ENCODE results near the gene SCLY. TPM values are rescaled to one million over a fixed set of nuclear protein-coding genes. Genes with fewer than 3 reads are reported as not detected.
"Not testable (repeated sequence)": the region's sequence is repeated elsewhere in the genome, so short reads cannot be mapped to it uniquely, and the experiment has no call there.

The SCLY gene
- total RNA-seq, 1 donor from 2014 or later, result 109 TPM

DNA sequence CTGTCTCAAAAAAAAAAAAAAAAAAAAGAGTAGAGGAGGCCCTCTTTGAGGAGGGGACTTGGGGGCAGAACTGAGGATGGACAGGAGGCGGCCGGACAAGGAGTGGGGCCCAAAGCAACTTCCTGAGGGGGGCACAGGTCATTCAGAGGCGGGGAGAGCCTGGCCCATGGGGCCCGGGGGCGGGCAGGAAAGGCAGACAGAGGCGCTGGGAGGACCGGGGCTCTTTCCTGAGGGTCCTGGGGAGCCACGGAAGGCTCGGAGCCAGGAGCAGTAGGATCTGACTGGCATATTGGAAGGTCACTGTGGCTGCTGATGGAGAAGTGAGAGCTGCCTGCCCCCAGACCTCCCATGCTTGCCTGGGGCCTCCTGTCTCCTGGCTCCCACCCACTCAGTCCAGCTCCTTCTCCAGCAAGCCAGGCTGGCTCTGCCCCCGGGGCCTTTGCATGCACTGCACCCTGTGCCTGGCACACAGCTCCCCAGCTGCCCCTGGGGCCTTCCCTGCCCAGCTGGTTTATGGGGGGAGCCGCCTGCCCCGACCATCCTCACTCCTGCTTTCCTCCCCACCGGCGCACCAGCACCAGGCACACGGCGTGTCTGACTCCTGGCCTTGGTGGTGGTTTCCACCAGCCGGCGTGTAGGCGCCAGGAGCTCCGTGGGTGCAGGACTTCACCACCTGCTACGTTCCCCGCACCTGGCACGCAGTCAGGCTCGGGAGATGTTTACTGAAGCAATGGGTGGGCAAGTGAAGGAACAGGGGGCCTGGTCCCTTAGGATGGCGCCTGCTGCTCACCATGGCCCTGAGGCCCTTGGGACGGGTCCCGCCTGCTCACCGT is 44.9 kb downstream of the SCLY start:
- no peaks in the 10 kb centered on the region for H3K36me3 Mint-ChIP-seq (ENCODE audit: low read depth)
- H3K27me3 Mint-ChIP-seq (ENCODE audit: insufficient read depth), result no peaks in the 10 kb centered on the region
- no peak overlapping the region for H3K27ac Mint-ChIP-seq
- intact Hi-C loops (cut with micrococcal nuclease), result loop anchor here (5.0 kb wide), 1 partner anchor 248 kb away; the partner anchor contains the start of gene RAMP1
- no peak overlapping the region for H3K4me3 Mint-ChIP-seq
- no peaks in the 10 kb centered on the region for H3K9me3 Mint-ChIP-seq
- H3K4me1 Mint-ChIP-seq (ENCODE audit: low read depth), result peaks cover 6% of the 10 kb centered on the region
- DNase-seq (ENCODE audit: low spot score), result no peak

GRCh38 chr2:238106339-238106697 is 45.5 kb downstream of the SCLY start:
- intact Hi-C loops (cut with micrococcal nuclease), result loop anchor here (5.0 kb wide), 1 partner anchor 249 kb away; the partner anchor contains the start of gene RAMP1
- no peak for DNase-seq (ENCODE audit: low spot score)
- no peaks in the 10 kb centered on the region for H3K27me3 Mint-ChIP-seq (ENCODE audit: insufficient read depth)

DNA sequence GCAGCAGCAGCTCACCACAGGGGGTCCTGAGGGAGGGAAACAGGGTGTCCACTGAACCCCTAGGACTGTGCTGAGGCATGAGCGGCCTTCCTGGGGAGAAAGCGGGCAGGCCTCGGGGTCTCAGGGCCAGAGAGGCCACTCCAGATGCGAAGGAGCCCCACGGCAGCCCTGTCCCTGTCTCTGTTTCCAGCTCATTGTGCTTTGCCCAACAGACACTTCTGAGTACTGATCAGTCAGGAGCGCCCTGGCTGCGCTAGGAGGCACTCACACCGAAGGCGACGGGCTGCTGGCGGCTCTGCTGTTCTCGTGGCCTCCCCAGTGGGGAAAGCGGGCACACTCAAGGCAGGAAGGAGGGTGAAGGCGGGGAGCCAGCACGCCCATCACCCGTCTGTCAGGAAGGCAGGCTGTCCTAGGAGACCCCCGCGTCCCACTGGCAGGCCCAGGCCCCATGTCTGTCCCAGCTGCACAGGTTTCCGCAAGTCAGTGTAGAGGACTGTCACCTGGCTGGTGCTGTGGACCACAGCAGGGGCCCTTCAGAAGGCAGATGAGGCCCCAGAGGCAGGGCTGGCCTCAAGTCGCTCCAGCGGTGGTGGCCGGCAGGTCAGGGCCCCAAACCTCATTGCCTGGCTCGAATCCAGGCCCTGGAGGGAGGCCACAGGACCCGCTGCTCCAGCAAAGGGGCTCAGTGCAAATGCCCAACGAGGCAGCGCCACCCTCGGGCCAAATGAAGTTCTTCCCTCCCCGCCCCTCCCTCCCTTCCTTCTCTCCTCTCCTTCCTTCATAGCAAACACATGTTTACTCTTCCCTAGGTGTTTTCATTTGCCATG is 46.1 kb downstream of the SCLY start:
- Mint-ChIP-seq H3K27me3 (ENCODE audit: insufficient read depth) (no peaks in the 10 kb centered on the region), H3K4me3 (no peak overlapping the region), H3K27ac (no peak overlapping the region), H3K9me3 (peaks cover 7% of the 10 kb centered on the region), H3K4me1 (ENCODE audit: low read depth) (peaks cover 6% of the 10 kb centered on the region), H3K36me3 (ENCODE audit: low read depth) (no peaks in the 10 kb centered on the region)
- DNase-seq (ENCODE audit: low spot score), result no peak
- intact Hi-C loops (cut with micrococcal nuclease), result loop anchor here (5.0 kb wide), 1 partner anchor 250 kb away; the partner anchor contains the start of gene RAMP1

More at GRCh38 chr2:238106339-238106697, 45.5 kb downstream of the SCLY start:
- Mint-ChIP-seq H3K9me3 (peaks cover 1% of the 10 kb centered on the region), H3K36me3 (ENCODE audit: low read depth) (no peaks in the 10 kb centered on the region), H3K4me3 (no peak overlapping the region), H3K27ac (no peak overlapping the region), H3K4me1 (ENCODE audit: low read depth) (peaks cover 6% of the 10 kb centered on the region)

- no peaks in the 10 kb centered on the region for H3K36me3 Mint-ChIP-seq (ENCODE audit: low read depth)
- H3K9me3 Mint-ChIP-seq, result peaks cover 15% of the 10 kb centered on the region
- no peaks in the 10 kb centered on the region for H3K27me3 Mint-ChIP-seq (ENCODE audit: insufficient read depth)
- no peak overlapping the region for H3K4me3 Mint-ChIP-seq
- intact Hi-C loops (cut with micrococcal nuclease), result loop anchor here (5.0 kb wide), 1 partner anchor 250 kb away; the partner anchor contains the start of gene RAMP1
- peaks cover 6% of the 10 kb centered on the region for H3K4me1 Mint-ChIP-seq (ENCODE audit: low read depth)
- no peak for DNase-seq (ENCODE audit: low spot score)
- H3K27ac Mint-ChIP-seq, result no peak overlapping the region
Observed at GRCh38 chr2:238107525-238108422, 47.0 kb downstream of the SCLY start.

- intact Hi-C loops (cut with micrococcal nuclease), result loop anchor here (5.0 kb wide), 1 partner anchor 251 kb away; the partner anchor contains the start of gene RAMP1
- H3K9me3 Mint-ChIP-seq, result peaks cover 22% of the 10 kb centered on the region
- H3K27me3 Mint-ChIP-seq (ENCODE audit: insufficient read depth), result no peaks in the 10 kb centered on the region
- H3K4me3 Mint-ChIP-seq, result no peak overlapping the region
- no peak overlapping the region for H3K27ac Mint-ChIP-seq
- no peaks in the 10 kb centered on the region for H3K36me3 Mint-ChIP-seq (ENCODE audit: low read depth)
- DNase-seq (ENCODE audit: low spot score), result no peak
- H3K4me1 Mint-ChIP-seq (ENCODE audit: low read depth), result peaks cover 6% of the 10 kb centered on the region
Observed at GRCh38 chr2:238108423-238109183, 47.8 kb downstream of the SCLY start.

- no peak overlapping the region for H3K27ac Mint-ChIP-seq
- peaks cover 22% of the 10 kb centered on the region for H3K9me3 Mint-ChIP-seq
- no peaks in the 10 kb centered on the region for H3K36me3 Mint-ChIP-seq (ENCODE audit: low read depth)
- intact Hi-C loops (cut with micrococcal nuclease), result no loop called here
- DNase-seq (ENCODE audit: low spot score), result no peak
- peaks cover 3% of the 10 kb centered on the region for H3K4me1 Mint-ChIP-seq (ENCODE audit: low read depth)
- no peak overlapping the region for H3K4me3 Mint-ChIP-seq
- H3K27me3 Mint-ChIP-seq (ENCODE audit: insufficient read depth), result no peaks in the 10 kb centered on the region
Observed at GRCh38 chr2:238113611-238114010, 52.8 kb downstream of the SCLY start.

DNA sequence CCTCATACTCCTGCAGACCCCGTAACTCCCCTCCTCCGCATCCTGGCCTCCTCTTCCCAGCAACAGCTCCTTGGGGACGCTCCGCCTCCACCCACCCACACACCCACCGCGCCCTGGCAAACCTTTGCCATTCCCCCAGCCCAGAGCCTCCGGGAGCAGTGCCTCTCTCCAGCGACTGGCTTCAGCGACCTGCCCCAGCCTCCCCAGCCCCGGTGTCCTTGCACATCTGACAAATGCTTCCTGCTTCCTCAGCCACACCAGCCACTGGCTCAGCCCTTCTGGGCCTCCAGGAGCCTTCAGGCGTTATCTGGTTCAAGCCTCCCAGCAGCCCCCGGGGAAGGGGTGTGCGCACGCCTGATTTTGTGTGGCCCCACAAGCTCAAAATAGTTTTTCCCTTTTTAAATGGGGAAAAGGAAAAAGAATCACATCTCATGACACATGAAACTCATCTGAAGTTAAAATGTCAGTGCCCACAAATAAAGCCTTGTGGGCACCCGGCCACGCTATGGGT is 53.6 kb downstream of the SCLY start:
- no peak for DNase-seq (ENCODE audit: low spot score)
- Mint-ChIP-seq H3K36me3 (ENCODE audit: low read depth) (no peaks in the 10 kb centered on the region), H3K4me3 (no peak overlapping the region), H3K4me1 (ENCODE audit: low read depth) (no peaks in the 10 kb centered on the region), H3K27ac (no peak overlapping the region), H3K9me3 (peaks cover 22% of the 10 kb centered on the region), H3K27me3 (ENCODE audit: insufficient read depth) (no peaks in the 10 kb centered on the region)
- intact Hi-C loops (cut with micrococcal nuclease), result no loop called here

DNA sequence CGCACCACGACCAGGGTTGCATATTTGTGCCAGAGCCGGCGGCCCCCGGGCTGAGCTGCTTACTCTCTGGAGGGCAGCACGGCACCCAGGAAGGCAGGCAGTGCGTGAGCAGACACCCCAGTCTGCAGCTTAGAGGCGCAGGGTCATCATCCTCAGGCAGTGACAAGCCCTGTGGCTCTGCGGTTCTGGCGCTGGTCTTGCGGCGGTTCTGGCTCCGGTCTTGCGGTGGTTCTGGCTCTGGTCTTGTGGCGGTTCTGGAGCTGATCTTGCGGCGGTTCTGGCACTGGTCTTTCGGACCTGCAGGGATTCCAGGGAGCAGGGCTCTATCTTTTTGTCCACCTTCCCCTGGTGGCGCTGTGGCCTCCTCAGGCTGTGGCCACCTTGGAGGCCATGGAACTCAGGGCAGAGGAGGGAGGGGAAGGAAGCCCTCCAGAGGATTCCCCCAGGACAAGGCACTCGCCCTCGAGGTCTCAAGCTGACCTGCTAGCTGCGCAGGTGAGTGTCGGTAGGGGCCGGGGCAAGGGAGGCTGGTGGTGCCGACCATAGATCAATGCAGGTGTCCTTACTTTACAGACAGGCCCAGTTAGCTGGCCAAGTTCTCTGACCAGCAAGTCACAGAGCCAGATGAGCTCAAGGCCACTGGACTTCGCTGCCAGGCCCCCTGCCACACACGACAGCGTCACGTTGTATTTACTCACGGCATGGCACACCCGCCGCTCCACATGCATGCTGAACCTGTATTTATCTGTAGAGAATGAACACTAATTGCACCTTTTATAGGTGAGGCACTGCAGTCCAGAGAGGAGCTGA is 54.3 kb downstream of the SCLY start:
- Mint-ChIP-seq H3K36me3 (ENCODE audit: low read depth) (no peaks in the 10 kb centered on the region), H3K4me1 (ENCODE audit: low read depth) (no peaks in the 10 kb centered on the region), H3K4me3 (no peak overlapping the region), H3K27me3 (ENCODE audit: insufficient read depth) (no peaks in the 10 kb centered on the region), H3K27ac (no peak overlapping the region), H3K9me3 (peaks cover 22% of the 10 kb centered on the region)
- DNase-seq (ENCODE audit: low spot score), result no peak
- intact Hi-C loops (cut with micrococcal nuclease), result no loop called here

- H3K27ac Mint-ChIP-seq; intact Hi-C loops (cut with micrococcal nuclease); H3K27me3 Mint-ChIP-seq (ENCODE audit: insufficient read depth); H3K36me3 Mint-ChIP-seq (ENCODE audit: low read depth); H3K4me1 Mint-ChIP-seq (ENCODE audit: low read depth); H3K4me3 Mint-ChIP-seq; DNase-seq (ENCODE audit: low spot score): not testable (repeated sequence)
- peaks cover 22% of the 10 kb centered on the region for H3K9me3 Mint-ChIP-seq
Observed at GRCh38 chr2:238115709-238116108, 54.9 kb downstream of the SCLY start.

- Mint-ChIP-seq H3K4me3 (no peak overlapping the region), H3K4me1 (ENCODE audit: low read depth) (no peaks in the 10 kb centered on the region), H3K9me3 (peaks cover 18% of the 10 kb centered on the region), H3K27me3 (ENCODE audit: insufficient read depth) (no peaks in the 10 kb centered on the region), H3K36me3 (ENCODE audit: low read depth) (no peaks in the 10 kb centered on the region), H3K27ac (no peak overlapping the region)
- no peak for DNase-seq (ENCODE audit: low spot score)
- intact Hi-C loops (cut with micrococcal nuclease), result no loop called here
Observed at GRCh38 chr2:238116298-238117198, 55.7 kb downstream of the SCLY start.

All from activated T-helper 1 cell treated with anti-CD3 and anti-CD28 coated beads, Interleukin-12 subunit alpha, Interleukin-12 subunit beta, Interleukin-2, Interleukin-4 antibody, amounts not matched to agents 30 ng/mL and 10 ng/mL and 1 ng/mL, durations not matched to agents 14 hours and 24 hours and 36 hours (primary cell).